ENCODE measurements around the gene DAND5.

- TF ChIP-seq CTCF (conservative IDR thresholded peaks at IDR 0.05; ENCODE audit: low read depth, low read length) (no peak), EZH2 (IDR thresholded peaks at IDR 0.05; ENCODE audit: borderline replicate concordance, low read depth, low read length, poor library complexity, severe bottlenecking) (no peak)
Observed at GRCh38 chr19:12952488-12953137, 16.8 kb upstream of the DAND5 start.

Measured in A673 (cell line).